GM13976 (cell line): ENCODE measurements around the gene CD34.

Experiments
- DNase-seq: peaks from one replicate; pipeline ENCODE4 v3.0.0; 2012; ENCODE audit warnings: low spot score
- CTCF ChIP-seq: IDR thresholded peaks from 2 replicates; pipeline ENCODE4 v1.5.1; 2012; ENCODE audit warnings: borderline replicate concordance, mild to moderate bottlenecking; ENCODE audit not compliant: insufficient read depth; ENCODE audit errors: extremely low read depth, missing control alignments, control extremely low read depth
- in situ Hi-C: fragments of 300-500 bp; cut with MboI; formaldehyde crosslinking; loops from one replicate; pipeline ENCODE4 v1.12.0; 2022; ENCODE audit warnings: low sequenced_read_pairs, mixed read lengths, inconsistent platforms; ENCODE audit not compliant: unreplicated experiment

The CD34 gene

DNA sequence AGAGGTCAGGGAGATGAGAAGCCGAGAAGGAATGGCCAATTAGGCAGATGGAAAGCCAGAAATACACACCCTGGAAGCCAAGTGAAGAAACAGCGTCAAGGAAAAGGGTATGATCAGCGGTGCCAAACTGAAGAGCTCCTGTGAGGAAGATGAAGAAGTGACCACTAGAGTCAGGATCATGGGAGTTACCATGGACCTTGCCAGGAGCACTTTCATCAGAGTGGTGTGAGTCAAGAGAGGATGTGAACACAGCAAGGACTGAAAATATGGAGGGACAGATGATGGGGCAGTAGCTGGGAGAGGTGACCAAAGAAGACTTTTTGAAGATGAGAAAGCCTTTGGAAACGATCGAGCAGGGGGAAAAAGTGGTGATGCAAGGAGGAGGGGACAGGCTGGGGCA, 50.4 kb downstream of the CD34 start:
- in situ Hi-C loops, result no loop called here
- DNase-seq, result no peak
- no peak for TF ChIP-seq CTCF

- TF ChIP-seq CTCF, result no peak
- in situ Hi-C loops, result no loop called here
- DNase-seq, result no peak
Observed at GRCh38 chr1:207858806-207859205, 52.1 kb downstream of the CD34 start.

DNA sequence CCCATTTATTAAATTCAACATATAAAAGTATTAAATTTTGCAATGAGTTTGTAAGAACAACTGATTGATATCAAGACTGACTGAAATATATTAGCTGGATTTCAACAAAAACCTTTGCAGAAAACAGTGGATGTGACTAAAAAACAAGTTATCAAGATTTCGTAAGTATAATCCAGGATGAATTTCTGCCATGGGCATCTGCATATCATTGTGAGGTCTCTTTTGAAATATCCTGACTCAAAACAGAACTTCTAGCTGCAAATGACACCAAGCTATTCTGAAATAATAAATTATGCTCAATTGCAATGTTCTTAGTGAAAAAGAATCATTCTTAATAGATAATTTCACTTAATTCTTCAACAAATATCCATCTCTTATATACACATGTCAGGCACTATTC, 52.6 kb downstream of the CD34 start:
- in situ Hi-C loops, result no loop called here
- TF ChIP-seq CTCF, result no peak
- DNase-seq, result no peak

DNA sequence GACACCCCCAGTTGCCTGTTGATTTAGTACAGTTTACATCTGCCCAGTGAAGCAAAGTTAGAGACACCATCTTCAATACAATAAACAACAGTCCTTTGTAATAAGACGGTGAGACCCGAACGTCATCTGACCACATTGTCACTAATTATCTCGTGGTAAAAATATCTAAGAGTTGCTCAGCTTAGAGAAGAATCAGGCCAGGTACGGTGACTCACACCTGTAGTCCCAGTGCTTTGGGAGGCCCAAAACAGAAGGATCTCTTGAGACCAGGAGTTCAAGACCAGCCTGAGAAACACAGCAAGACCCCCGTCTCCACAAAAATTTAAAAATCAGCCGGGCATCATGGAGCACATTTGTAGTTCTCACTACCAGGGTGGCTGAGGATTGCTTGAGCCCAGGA, 53.5 kb downstream of the CD34 start:
- in situ Hi-C loops, result no loop called here
- no peak for DNase-seq

GRCh38 chr1:207856276-207857023, 54.5 kb downstream of the CD34 start:
- no peak for TF ChIP-seq CTCF
- in situ Hi-C loops, result no loop called here
- no peak for DNase-seq

More for the DNA sequence above, 53.5 kb downstream of the CD34 start:
- no peak for TF ChIP-seq CTCF

DNA sequence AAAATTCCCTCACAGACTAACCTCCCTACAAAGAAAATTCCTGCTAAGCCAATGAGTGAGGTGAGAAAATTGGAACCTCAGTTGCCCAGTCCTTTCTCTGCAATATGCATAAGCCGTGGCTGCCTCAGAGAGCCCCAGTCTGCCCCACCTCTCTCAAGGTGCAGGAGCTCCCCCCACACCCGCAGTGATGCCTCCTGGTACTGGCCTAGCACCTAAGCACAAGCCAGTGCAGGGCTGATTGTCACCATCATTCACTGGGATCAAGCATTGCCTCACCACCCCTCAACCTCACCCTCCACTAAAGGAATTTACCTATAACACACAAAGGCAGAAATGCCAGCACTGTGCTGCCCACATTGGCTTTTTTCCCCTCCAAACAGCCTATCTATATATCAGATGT, 56.9 kb downstream of the CD34 start:
- TF ChIP-seq CTCF, result no peak
- in situ Hi-C loops, result no loop called here
- no peak for DNase-seq
